ENCODE measurements around the gene PLXNA2. TPM values are rescaled to one million over a fixed set of nuclear protein-coding genes. Genes with fewer than 3 reads are reported as not detected.

The PLXNA2 gene
- total and polyA plus RNA-seq, 7 donors: 2.4 to 16.1 (median 6.4) TPM

GRCh38 chr1:208163539-208163938 is 80.6 kb downstream of the PLXNA2 start:
- Histone ChIP-seq H3K36me3 (no peaks in the 10 kb centered on the region), H3K9me3 (no peaks in the 10 kb centered on the region), H3K4me1 (peaks cover 0 to 58% (median 54%) of the 10 kb centered on the region in 4 donors), H3K27ac (peak overlapping the region; percentile 76 to 82 (median 80)), H3K27me3 (no peaks in the 10 kb centered on the region), H3K4me3 (no peak overlapping the region)
- TF ChIP-seq POLR2A (IDR thresholded peaks at IDR 0.05) (no peak), CTCF (IDR thresholded peaks at IDR 0.05) (no peak), POLR2AphosphoS5 (IDR thresholded peaks at IDR 0.05) (no peak)
- WGBS, 2 donors: 31 to 75% methylated on average over 1 of the region's 1 CpG
- DNase-seq: peak; percentile 33
- intact Hi-C loops (cut with DNase I): loop anchor here (5.0 kb wide), 1 partner anchor 341 kb away; no protein-coding TSS in a partner anchor

GRCh38 chr1:208162903-208163302 is 81.3 kb downstream of the PLXNA2 start:
- WGBS, 2 donors: 25 to 85% methylated on average over 1 of the region's 1 CpG
- Histone ChIP-seq H3K4me1 (peaks cover 0 to 64% (median 58%) of the 10 kb centered on the region in 4 donors), H3K27me3 (no peaks in the 10 kb centered on the region), H3K27ac (peak overlapping the region; percentile 76 to 82 (median 80)), H3K9me3 (no peaks in the 10 kb centered on the region), H3K4me3 (no peak overlapping the region), H3K36me3 (no peaks in the 10 kb centered on the region)
- TF ChIP-seq EP300 (IDR thresholded peaks at IDR 0.05) (no peak), POLR2AphosphoS5 (IDR thresholded peaks at IDR 0.05) (peak; percentile 34 to 53 (median 47)), CTCF (IDR thresholded peaks at IDR 0.05) (no peak), POLR2A (IDR thresholded peaks at IDR 0.05) (no peak)
- intact Hi-C loops (cut with DNase I): loop anchor here (5.0 kb wide), 1 partner anchor 341 kb away; no protein-coding TSS in a partner anchor
- DNase-seq: peak; percentile 85

GRCh38 chr1:208161656-208162375 is 82.4 kb downstream of the PLXNA2 start:
- peak overlapping the region; percentile 76 to 82 (median 80) for H3K27ac ChIP-seq
- H3K9me3 ChIP-seq: no peaks in the 10 kb centered on the region
- DNase-seq: peak; percentile 71
- intact Hi-C loops (cut with DNase I): loop anchor here (2.0 to 5.0 kb wide), 2 partner anchors 19 to 340 kb away; no protein-coding TSS in a partner anchor
- H3K36me3 ChIP-seq: no peaks in the 10 kb centered on the region
- no peaks in the 10 kb centered on the region for H3K27me3 ChIP-seq
- peak; percentile 55 to 83 (median 70) for TF ChIP-seq POLR2AphosphoS5 (IDR thresholded peaks at IDR 0.05)
- no peak for TF ChIP-seq POLR2A (IDR thresholded peaks at IDR 0.05)
- TF ChIP-seq EP300 (IDR thresholded peaks at IDR 0.05): peak in 3 of 4 donors; percentile 28 to 68 (median 46)
- no peak for TF ChIP-seq CTCF (IDR thresholded peaks at IDR 0.05)
- 79 to 92% methylated on average over 6 of the region's 6 CpGs for WGBS, 2 donors
- H3K4me1 ChIP-seq: peaks cover 0 to 75% (median 65%) of the 10 kb centered on the region in 4 donors
- H3K4me3 ChIP-seq: no peak overlapping the region

GRCh38 chr1:208161005-208161404 is 83.2 kb downstream of the PLXNA2 start:
- intact Hi-C loops (cut with DNase I): loop anchor here (2.0 to 5.0 kb wide), 2 partner anchors 18 to 339 kb away; no protein-coding TSS in a partner anchor
- H3K4me1 ChIP-seq: peaks cover 0 to 83% (median 72%) of the 10 kb centered on the region in 4 donors
- peak overlapping the region; percentile 76 to 82 (median 80) for H3K27ac ChIP-seq

More at GRCh38 chr1:208161005-208161404, 83.2 kb downstream of the PLXNA2 start:
- Histone ChIP-seq H3K36me3 (no peaks in the 10 kb centered on the region), H3K4me3 (no peak overlapping the region), H3K27me3 (no peaks in the 10 kb centered on the region), H3K9me3 (no peaks in the 10 kb centered on the region)
- TF ChIP-seq POLR2A (IDR thresholded peaks at IDR 0.05) (no peak), EP300 (IDR thresholded peaks at IDR 0.05) (no peak), CTCF (IDR thresholded peaks at IDR 0.05) (no peak), POLR2AphosphoS5 (IDR thresholded peaks at IDR 0.05) (no peak)
- 90 to 95% methylated on average over 1 of the region's 1 CpG for WGBS, 2 donors
- peak; percentile 9 for DNase-seq
